Neural progenitor cell (in vitro differentiated cells): ENCODE data around the gene STK10. TPM values are rescaled to one million over a fixed set of nuclear protein-coding genes. Genes with fewer than 3 reads are reported as not detected.

Experiments used
- DNase-seq: peaks from one replicate; pipeline ENCODE4 v3.0.0-alpha.2; 2016; ENCODE audit warnings: low spot score
- H2AFZ ChIP-seq: fragments of 200-600 bp; sonication (generic); replicated peaks from 2 replicates; pipeline ENCODE4 v1.6.1; 2016; ENCODE audit warnings: antibody characterized with exemption
- H3F3A ChIP-seq: fragments of 200-600 bp; sonication (generic); 2 replicates; pipeline ENCODE4 v1.6.1; 2016; ENCODE audit warnings: antibody characterized with exemption, low read depth
- H3K27ac ChIP-seq: fragments of 200-600 bp; sonication (generic); 2 replicates; pipeline ENCODE4 v1.5.1; 2016; ENCODE audit warnings: mild to moderate bottlenecking
- H3K27me3 ChIP-seq: fragments of 200-600 bp; sonication (generic); 2 replicates; pipeline ENCODE4 v1.6.1; 2016; ENCODE audit warnings: mild to moderate bottlenecking, moderate library complexity
- H3K36me3 ChIP-seq: fragments of 200-600 bp; sonication (generic); 2 replicates; pipeline ENCODE4 v1.5.1; 2016
- H3K4me1 ChIP-seq: fragments of 200-600 bp; sonication (generic); 2 replicates; pipeline ENCODE4 v1.6.1; 2016; ENCODE audit warnings: mixed run types
- H3K4me2 ChIP-seq: fragments of 200-600 bp; sonication (generic); 2 replicates; pipeline ENCODE4 v1.6.1; 2016
- H3K4me3 ChIP-seq: fragments of 200-600 bp; sonication (generic); 2 replicates; pipeline ENCODE4 v1.5.1; 2016
- H3K79me2 ChIP-seq: fragments of 200-600 bp; sonication (generic); 2 replicates; pipeline ENCODE4 v1.6.1; 2016; ENCODE audit warnings: low read depth
- H3K9ac ChIP-seq: fragments of 200-600 bp; sonication (generic); 2 replicates; pipeline ENCODE4 v1.6.1; 2016
- H3K9me3 ChIP-seq: fragments of 200-600 bp; sonication (generic); 2 replicates; pipeline ENCODE4 v1.5.1; 2016; ENCODE audit warnings: low read depth
- H4K20me1 ChIP-seq: fragments of 200-600 bp; sonication (generic); 2 replicates; pipeline ENCODE4 v1.6.1; 2016; ENCODE audit warnings: low read depth
- H3K27ac Mint-ChIP-seq: 3 replicates; pipeline ENCODE4 v1.8.0; 2021; ENCODE audit warnings: mixed read lengths
- H3K27me3 Mint-ChIP-seq: 2 replicates; pipeline ENCODE4 v1.8.0; 2022; ENCODE audit warnings: low read depth, mild to moderate bottlenecking, inconsistent platforms, moderate library complexity, mixed read lengths; ENCODE audit not compliant: insufficient read depth
- H3K36me3 Mint-ChIP-seq: 3 replicates; pipeline ENCODE4 v1.8.0; 2021; ENCODE audit warnings: mixed read lengths
- H3K4me1 Mint-ChIP-seq: 3 replicates; pipeline ENCODE4 v1.8.0; 2021; ENCODE audit warnings: mixed read lengths
- H3K4me3 Mint-ChIP-seq: 3 replicates; pipeline ENCODE4 v1.8.0; 2021; ENCODE audit warnings: mild to moderate bottlenecking, moderate library complexity, mixed read lengths
- H3K9me3 Mint-ChIP-seq: 3 replicates; pipeline ENCODE4 v1.8.0; 2020; ENCODE audit warnings: mixed read lengths
- CTCF ChIP-seq: fragments of 200-600 bp; sonication (generic); IDR thresholded peaks from 2 replicates; pipeline ENCODE4 v1.5.1; 2017; ENCODE audit warnings: antibody characterized with exemption, mild to moderate bottlenecking
- EZH2 ChIP-seq: fragments of 200-600 bp; sonication (generic); IDR thresholded peaks from 2 replicates; pipeline ENCODE4 v1.6.1; 2017; ENCODE audit warnings: antibody characterized with exemption, mild to moderate bottlenecking, moderate library complexity
- EZH2phosphoT487 ChIP-seq: fragments of 200-600 bp; sonication (generic); IDR thresholded peaks from 2 replicates; pipeline ENCODE4 v1.6.1; 2017; ENCODE audit warnings: antibody characterized with exemption
- total RNA-seq: library from RNA; depleted of rRNA; stranded (reverse); fragments of >200 nt; gene quantifications from 2 replicates; pipeline ENCODE4 v1.2.3, GENCODE V29; 2015; ENCODE audit warnings: low replicate concordance

STK10 gene
- total RNA-seq, 1 donor from 2014 or later, result 4.4 TPM

- Mint-ChIP-seq H3K27ac (peak overlapping the region; percentile 69), H3K4me1 (peaks cover 11% of the 10 kb centered on the region)
Observed at GRCh38 chr5:172118891-172119290, 69.1 kb downstream of the STK10 start.

GRCh38 chr5:172117977-172118701 is 69.9 kb downstream of the STK10 start:
- Histone ChIP-seq H3K9ac (no peak overlapping the region), H3K36me3 (no peaks in the 10 kb centered on the region), H3K4me1 (peaks cover 8% of the 10 kb centered on the region), H3F3A (peaks cover 5% of the 10 kb centered on the region), H3K27ac (no peak overlapping the region), H2AFZ (no peak overlapping the region), H3K79me2 (no peaks in the 10 kb centered on the region), H4K20me1 (no peaks in the 10 kb centered on the region), H3K4me2 (no peak overlapping the region), H3K9me3 (no peaks in the 10 kb centered on the region), H3K4me3 (no peak overlapping the region), H3K27me3 (no peaks in the 10 kb centered on the region)
- Mint-ChIP-seq H3K4me1 (peaks cover 11% of the 10 kb centered on the region), H3K27ac (peak overlapping the region; percentile 50), H3K36me3 (peaks cover 3% of the 10 kb centered on the region), H3K27me3 (peaks cover 2% of the 10 kb centered on the region), H3K4me3 (no peak overlapping the region), H3K9me3 (no peaks in the 10 kb centered on the region)
- no peak for DNase-seq
- TF ChIP-seq EZH2 (no peak), EZH2phosphoT487 (no peak), CTCF (no peak)

More at GRCh38 chr5:172118891-172119290, 69.1 kb downstream of the STK10 start:
- DNase-seq, result no peak
- Histone ChIP-seq H3K27ac (no peak overlapping the region), H3F3A (no peaks in the 10 kb centered on the region), H3K27me3 (no peaks in the 10 kb centered on the region), H3K36me3 (no peaks in the 10 kb centered on the region), H2AFZ (no peak overlapping the region), H4K20me1 (no peaks in the 10 kb centered on the region), H3K79me2 (no peaks in the 10 kb centered on the region), H3K4me2 (no peak overlapping the region), H3K4me1 (peaks cover 8% of the 10 kb centered on the region), H3K9me3 (no peaks in the 10 kb centered on the region), H3K4me3 (no peak overlapping the region), H3K9ac (no peak overlapping the region)
- Mint-ChIP-seq H3K27me3 (peaks cover 2% of the 10 kb centered on the region), H3K9me3 (no peaks in the 10 kb centered on the region), H3K4me3 (no peak overlapping the region), H3K36me3 (peaks cover 3% of the 10 kb centered on the region)
- TF ChIP-seq EZH2 (no peak), EZH2phosphoT487 (no peak), CTCF (no peak)

- no peak for DNase-seq
- Histone ChIP-seq H4K20me1 (no peaks in the 10 kb centered on the region), H3K27ac (no peak overlapping the region), H3K9me3 (no peaks in the 10 kb centered on the region), H3K4me3 (no peak overlapping the region), H2AFZ (no peak overlapping the region), H3F3A (peaks cover 5% of the 10 kb centered on the region), H3K27me3 (no peaks in the 10 kb centered on the region), H3K4me2 (no peak overlapping the region), H3K9ac (no peak overlapping the region), H3K79me2 (no peaks in the 10 kb centered on the region), H3K36me3 (no peaks in the 10 kb centered on the region), H3K4me1 (peaks cover 16% of the 10 kb centered on the region)
- peaks cover 11% of the 10 kb centered on the region for H3K4me1 Mint-ChIP-seq
- H3K27me3 Mint-ChIP-seq, result peaks cover 3% of the 10 kb centered on the region
- H3K27ac Mint-ChIP-seq, result no peak overlapping the region
- no peaks in the 10 kb centered on the region for H3K9me3 Mint-ChIP-seq
- H3K36me3 Mint-ChIP-seq, result peaks cover 3% of the 10 kb centered on the region
- no peak overlapping the region for H3K4me3 Mint-ChIP-seq
- TF ChIP-seq EZH2phosphoT487 (no peak), CTCF (no peak), EZH2 (no peak)
Observed at GRCh38 chr5:172115541-172115982, 72.5 kb downstream of the STK10 start.
